Stimulated activated CD4-positive, alpha-beta T cell treated with anti-CD3 and anti-CD28 coated beads, Interleukin-2, amount 100 ng/mL, for 24 hours (primary cell): ENCODE measurements around the gene GOLGA8H.
"Not testable (repeated sequence)": the region's sequence is repeated elsewhere in the genome, so short reads cannot be mapped to it uniquely, and the experiment has no call there.

ENCODE experiments used
- DNase-seq, 2 donors: peaks; one replicate each; pipeline ENCODE4 v3.0.0-alpha.2; 2020

Gene GOLGA8H, protein sequence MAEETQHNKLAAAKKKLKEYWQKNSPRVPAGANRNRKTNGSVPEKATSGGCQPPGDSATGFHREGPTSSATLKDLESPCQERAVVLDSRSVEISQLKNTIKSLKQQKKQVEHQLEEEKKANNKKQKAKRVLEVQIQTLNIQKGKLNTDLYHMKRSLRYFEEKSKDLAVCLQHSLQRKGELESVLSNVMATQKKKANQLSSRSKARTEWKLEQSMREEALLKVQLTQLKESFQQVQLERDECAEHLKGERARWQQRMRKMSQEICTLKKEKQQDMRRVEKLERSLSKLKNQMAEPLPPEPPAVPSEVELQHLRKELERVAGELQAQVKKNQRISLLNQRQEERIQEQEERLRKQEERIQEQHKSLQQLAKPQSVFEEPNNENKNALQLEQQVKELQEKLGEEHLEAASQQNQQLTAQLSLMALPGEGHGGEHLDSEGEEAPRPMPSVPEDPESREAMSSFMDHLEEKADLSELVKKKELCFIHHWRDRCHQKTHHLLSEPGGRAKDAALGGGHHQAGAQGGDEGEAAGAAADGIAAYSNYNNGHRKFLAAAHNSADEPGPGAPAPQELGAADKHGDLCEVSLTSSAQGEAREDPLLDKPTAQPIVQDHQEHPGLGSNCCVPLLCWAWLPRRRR

DNA sequence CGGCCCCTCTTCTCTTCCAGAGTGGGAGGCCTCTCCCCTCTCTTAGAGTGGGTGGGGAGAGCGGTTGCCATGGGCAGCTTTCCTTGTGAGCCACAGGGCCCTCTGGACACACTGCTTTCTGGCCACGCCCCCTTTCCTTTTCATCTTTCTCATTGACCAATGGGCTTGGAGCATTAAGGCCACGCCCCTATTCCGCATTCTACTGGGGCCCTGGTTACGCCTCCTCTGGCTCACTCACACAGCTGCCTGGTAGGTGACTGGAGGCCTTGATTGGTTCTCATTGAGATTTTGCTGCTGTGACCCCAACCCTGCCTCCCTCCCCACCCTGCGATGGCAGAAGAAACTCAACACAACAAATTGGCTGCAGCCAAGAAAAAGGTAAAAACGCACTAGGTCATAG, at the start of gene GOLGA8H:
GOLGA8H (plus strand) TSS at position 233 of the 400 bp plus-strand sequence; CDS start at position 331, 98 bp downstream.
- DNase-seq, result not testable (repeated sequence)

DNA sequence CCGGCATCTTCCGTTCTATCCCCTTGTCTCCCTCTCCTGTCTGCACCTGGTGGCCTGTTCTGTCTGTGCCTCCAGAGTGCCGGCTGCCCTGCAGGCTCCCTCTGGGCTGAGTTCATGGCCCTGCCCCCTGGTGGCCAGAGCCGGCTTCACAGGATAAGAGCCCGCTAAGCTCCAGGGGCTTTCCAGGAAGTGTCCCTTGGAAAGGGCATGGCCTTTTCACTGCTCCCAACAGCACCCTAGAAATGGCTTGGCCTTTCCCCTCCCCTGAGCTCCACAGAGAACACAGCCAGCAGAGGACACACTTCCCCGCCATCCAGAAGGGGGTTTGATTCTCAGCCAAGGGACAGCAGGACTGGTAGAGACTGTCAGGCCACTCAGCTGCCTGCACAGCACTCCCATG, 36.9 kb upstream of the GOLGA8H start:
- DNase-seq, result not testable (repeated sequence)

DNA sequence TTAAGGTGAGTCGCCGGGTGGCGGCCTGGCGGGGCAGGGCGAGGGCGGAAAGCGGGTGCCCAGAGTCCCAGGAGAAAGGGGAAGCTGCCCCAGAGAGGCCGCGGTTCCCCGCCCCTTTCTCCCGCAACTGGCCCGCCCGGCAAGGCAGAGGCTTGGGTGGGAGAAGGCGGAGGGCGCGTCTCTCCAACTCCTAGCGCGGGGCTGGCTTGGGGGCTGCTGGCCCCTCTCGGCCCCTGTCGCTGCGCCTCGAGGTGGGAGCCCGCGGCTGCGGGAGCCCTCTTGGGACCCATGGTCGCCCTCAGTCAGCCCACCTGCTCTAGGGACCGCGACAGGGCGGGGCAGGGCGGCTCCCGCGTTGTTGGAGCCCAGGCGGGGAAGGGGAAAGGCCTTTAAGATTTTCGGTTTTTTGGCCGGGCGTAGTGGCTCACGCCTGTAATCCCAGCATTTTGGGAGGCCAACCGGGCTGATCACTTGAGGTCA, 30.8 kb upstream of the GOLGA8H start:
- not testable (repeated sequence) for DNase-seq

DNA sequence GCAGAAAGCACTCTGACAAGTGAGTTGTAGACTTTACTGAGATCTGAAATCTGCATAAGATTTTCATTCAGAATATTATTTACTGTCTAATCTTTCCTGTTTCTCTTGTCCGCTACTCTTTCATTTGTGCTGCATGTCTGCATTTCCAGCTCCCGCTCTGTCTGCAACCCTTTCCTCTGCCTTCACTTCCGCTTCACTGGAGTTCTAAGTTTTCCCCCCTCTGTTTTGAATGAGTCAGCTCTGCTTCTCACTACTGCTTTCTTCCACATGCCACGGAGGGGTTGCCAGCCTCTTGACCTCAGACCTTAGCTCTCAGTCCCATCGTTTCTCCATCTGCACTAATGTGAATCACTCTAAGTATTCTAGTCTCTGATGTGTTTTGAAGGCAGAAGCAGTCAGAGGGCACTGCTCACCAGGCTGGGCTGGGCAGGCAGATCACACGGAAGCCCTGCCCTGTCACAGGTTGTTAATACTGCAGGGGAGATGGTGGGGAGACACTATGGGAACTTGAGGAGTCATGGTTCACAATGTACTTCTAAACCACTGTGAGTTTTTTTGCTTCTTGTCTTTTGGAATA, 24.3 kb upstream of the GOLGA8H start:
- DNase-seq, result not testable (repeated sequence)

DNA sequence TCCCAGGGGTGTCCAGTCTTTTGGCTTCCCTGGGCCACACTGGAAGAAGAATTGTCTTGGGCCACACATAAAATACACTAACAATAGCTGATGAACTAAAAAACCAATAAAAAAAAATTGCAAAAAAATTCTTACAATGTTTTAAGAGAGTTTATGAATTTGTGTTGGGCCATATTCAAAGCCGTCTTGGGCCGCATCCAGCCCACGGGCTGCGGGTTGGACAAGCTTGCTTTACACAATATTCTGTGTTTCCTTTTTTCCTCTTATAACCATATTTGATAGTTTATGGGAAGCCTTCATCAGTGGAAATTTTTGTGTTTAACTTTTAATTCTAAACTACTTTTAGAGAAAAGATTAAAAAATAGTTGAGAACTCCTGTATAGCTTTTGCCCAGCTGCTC, 23.1 kb upstream of the GOLGA8H start:
- not testable (repeated sequence) for DNase-seq

DNA sequence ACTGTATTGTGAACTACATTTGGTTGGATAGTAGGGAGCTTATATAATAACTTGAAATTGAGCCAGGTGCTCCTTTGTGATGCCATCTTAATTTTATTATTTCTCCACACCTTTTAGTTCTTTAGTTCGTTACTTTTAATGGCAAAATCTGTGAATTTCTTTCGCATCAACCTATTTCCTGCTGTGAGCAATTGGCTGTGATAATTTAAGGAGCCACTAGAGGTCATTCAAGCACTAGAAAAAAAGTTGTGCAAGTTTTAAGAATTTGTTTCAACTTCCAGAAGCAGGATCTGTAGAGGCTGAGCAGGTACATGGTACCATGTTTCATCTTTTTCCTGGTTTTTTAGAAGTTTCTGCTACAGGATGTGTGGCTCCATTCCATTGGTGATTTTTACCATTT, 4.9 kb upstream of the GOLGA8H start:
- not testable (repeated sequence) for DNase-seq

DNA sequence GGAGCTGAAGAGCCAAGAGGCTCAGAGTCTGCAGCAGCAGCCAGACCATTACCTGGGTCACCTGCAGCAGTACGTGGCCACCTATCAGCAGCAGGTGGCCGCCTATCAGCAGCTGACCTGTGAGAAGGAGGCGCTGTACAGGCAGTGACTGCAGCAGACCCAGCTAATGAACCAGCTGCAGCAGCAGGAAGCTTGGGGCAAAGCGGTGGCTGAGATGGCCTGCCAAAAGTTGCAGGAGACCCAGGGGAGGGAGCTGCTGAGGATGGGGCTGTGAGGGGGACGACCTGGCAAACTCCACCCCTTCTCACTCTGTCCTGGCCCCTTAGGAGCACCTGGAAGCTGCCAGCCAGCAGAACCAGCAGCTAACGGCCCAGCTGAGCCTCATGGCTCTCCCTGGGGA, 8.4 kb downstream of the GOLGA8H start:
- DNase-seq, result not testable (repeated sequence)

DNA sequence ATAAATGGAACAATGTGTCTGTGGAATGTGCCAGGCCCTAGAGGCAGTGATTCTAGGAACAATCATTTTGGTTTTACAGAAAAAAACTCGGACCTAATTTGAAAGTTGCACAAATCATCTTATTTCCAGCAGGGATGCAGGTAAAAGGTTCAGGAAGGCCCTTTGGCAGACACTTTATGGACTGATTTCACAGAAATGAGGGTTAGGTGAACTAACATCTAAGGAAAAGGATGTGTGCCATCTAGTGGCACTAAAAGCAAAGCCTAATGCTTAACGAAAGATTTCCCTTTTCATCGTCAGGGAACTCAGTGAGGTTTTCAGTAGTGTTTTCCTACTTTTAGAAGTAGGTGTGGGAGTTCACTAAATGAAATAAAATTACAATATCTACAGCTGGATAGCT, 17.5 kb downstream of the GOLGA8H start:
- not testable (repeated sequence) for DNase-seq

DNA sequence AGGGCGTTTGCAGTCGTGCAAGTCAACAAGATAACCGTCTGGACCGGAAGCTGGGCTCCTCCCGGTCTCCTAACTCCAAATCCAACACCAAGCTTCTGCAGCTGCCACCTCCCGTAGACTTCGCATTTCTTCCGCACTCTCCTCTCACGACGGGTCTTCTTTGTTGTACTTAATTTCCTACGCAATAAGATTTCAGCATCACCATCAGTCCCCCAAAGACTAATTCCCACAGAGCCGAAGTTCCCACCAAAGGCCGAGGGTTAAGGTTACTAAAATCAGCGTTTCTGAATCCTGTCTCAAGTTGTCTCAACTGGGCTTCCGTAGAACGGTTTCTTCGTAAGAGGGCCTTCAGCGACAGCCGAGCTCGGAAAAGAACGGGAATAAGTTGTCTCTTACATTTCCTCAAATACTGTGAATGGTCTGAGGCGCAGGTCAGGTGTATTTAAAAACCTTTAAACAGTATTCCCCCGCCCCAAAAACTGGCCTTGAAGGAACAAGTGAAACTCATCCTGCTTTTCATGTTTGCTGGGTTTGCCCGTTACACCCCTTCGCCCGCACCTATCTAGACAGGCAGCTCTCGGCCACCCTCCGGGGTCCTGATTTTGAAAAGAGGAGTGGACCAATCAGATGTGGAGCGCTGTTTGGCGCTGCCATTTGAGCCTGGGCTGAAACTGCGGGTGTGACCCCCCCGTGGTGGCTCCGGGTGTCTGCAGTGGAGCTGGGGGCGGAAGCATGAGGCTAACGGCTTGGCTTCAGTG, 21.8 kb downstream of the GOLGA8H start, which contains the start of gene ARHGAP11B:
ARHGAP11B (plus strand) TSS at position 693 of the 758 bp plus-strand sequence.
- peak; percentile 94 to 95 for DNase-seq

DNA sequence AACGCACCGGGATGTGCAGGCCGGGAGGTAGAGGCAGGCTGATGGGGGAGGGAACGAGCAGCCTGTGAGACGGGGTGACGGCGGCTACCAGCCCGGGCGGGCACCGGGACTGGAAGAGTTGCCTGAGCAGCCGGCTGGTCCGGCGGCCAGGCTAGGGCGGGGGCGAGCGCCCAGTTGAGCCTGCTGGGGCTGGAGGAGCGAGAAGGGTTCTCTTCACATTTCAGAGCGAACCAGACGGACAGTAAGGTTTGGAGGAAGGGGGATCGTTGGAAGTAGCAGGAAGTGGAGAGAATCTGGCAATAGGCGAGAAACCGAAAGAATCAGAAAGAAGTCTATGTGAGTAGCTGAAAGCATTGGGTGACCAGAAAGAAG, 22.4 kb downstream of the GOLGA8H start:
- DNase-seq, result not testable (repeated sequence)

DNA sequence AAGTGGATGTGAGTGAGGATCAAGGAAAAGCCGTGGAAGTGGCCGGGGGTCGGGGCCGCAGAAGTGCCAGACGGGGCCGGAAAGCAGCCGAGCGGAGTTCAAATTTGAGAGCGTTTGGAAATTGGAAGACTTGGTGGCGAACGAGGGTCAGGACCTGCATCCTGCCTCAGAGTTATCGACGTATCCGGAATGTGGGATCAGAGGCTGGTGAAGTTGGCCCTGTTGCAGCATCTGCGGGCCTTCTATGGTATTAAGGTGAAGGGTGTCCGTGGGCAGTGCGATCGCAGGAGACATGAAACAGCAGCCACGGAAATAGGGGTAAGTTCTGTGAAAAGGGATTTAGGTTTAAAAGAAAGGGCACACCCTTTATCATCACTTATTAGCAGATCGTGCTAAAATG, 22.8 kb downstream of the GOLGA8H start:
- peak in 1 of 2 donors; percentile 9 for DNase-seq

DNA sequence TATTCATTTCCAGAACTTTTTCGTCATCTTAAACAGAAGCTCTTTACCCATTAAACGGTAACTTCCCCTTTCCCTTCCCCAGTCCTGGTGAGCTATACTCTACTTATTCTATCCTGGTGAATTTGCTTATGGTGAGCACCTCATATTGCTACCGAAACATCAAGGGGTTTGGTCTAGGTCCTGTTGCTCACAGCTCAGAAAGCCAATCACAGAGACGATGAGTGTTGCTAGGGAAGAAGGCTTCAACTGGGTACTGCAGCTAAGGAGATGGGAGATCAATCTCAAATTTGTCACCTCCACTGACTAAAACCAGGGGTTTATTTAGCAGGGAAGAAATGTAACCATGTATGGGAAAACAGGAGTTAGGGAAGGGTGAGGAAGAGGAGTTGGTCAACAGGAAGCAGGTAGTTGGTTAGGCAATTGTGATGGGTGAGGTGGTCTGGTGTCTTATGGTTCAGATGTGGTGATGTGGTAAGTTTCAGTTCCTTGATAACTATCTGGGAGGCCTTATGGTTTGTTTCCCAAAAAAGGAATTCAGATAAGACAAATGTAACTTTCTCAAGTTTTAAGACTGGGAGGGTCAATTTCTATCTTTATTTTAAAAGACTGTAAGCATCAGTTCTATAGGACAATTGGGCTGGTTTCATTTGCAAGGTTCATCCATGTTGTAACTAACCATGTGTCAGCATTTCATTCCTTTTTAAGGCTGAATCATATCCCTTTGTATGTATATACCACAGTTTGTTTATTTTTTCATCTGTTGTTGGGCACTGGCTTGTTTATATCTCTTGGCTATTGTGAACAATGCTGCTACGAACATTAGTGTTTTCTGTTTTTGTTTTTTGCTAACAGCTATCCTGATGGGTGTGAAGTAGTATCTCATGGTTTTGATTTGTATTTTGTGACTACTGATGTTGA, 46.4 kb downstream of the GOLGA8H start:
- no peak for DNase-seq

DNA sequence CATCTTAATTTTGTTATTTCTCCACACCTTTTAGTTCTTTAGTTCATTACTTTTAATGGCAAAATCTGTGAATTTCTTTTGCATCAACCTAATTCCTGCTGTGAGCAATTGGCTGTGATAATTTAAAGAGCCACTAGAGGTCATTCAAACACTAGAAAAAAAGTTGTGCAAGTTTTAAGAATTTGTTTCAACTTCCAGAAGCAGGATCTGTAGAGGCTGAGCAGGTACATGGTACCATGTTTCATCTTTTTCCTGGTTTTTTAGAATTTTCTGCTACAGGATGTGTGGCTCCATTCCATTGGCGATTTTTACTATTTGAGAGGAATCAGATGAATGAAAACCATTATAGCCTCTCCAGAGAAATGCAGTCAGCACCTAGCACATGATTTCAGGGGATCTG, 57.3 kb downstream of the GOLGA8H start:
- DNase-seq, result not testable (repeated sequence)
